ENCODE data around the gene SDR9C7.

- TF ChIP-seq POLR2A (IDR thresholded peaks at IDR 0.05; ENCODE audit: borderline replicate concordance, extremely low read depth, insufficient read depth, insufficient read length): no peak
- TF ChIP-seq CTCF (IDR thresholded peaks at IDR 0.05 in 2 of 3, conservative IDR thresholded peaks at IDR 0.05 in 1 of 3; ENCODE audit: borderline replicate concordance in 1 of 3, insufficient read depth in 1 of 3, low read depth in 2 of 3, low read length in 2 of 3): no peak
- no peak for TF ChIP-seq EZH2 (IDR thresholded peaks at IDR 0.05)
- no peak for TF ChIP-seq TCF7L2 (IDR thresholded peaks at IDR 0.05; ENCODE audit: borderline replicate concordance, extremely low read depth, insufficient read depth, insufficient read length)
- no peak for TF ChIP-seq EZH2phosphoT487 (IDR thresholded peaks at IDR 0.05; ENCODE audit: borderline replicate concordance)
- no peak for TF ChIP-seq SRF (IDR thresholded peaks at IDR 0.05; ENCODE audit: low read depth)
- TF ChIP-seq YY1 (IDR thresholded peaks at IDR 0.05; ENCODE audit: extremely low read depth, insufficient replicate concordance, low read depth, low read length): no peak
- TF ChIP-seq, protein P1, sequence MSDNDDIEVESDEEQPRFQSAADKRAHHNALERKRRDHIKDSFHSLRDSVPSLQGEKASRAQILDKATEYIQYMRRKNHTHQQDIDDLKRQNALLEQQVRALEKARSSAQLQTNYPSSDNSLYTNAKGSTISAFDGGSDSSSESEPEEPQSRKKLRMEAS (IDR thresholded peaks at IDR 0.05): no peak
These were observed 44.4 kb upstream of the SDR9C7 start for GRCh38 chr12:56978397-56979138.
